Activated naive CD4-positive, alpha-beta T cell treated with anti-CD3 and anti-CD28 coated beads, Interleukin-2, amount 10 ng/mL, durations not matched to agents 7 days and 5 days (primary cell): ENCODE measurements around the gene LHX1.

ENCODE experiments used
- CTCF ChIA-PET: fragments of 350-600 bp; sonication (Branson Sonifier 250); formaldehyde crosslinking; loops from one replicate; lab custom pipeline; 2021; ENCODE audit warnings: antibody characterized with exemption; lab: Charles Lee
- DNase-seq: peaks from one replicate; pipeline ENCODE4 v3.0.0-alpha.2; 2020
- H3K27ac Mint-ChIP-seq: one replicate; pipeline ENCODE4 v1.8.0; 2021; ENCODE audit warnings: mild to moderate bottlenecking, moderate library complexity, mixed read lengths
- H3K27me3 Mint-ChIP-seq: one replicate; pipeline ENCODE4 v1.8.0; 2021; ENCODE audit warnings: mild to moderate bottlenecking, mixed read lengths
- H3K36me3 Mint-ChIP-seq: one replicate; pipeline ENCODE4 v1.8.0; 2021; ENCODE audit warnings: mixed read lengths
- H3K4me1 Mint-ChIP-seq: one replicate; pipeline ENCODE4 v1.8.0; 2021; ENCODE audit warnings: mixed read lengths
- H3K4me3 Mint-ChIP-seq: one replicate; pipeline ENCODE4 v1.8.0; 2021; ENCODE audit warnings: mild to moderate bottlenecking, moderate library complexity, mixed read lengths
- H3K9me3 Mint-ChIP-seq: one replicate; pipeline ENCODE4 v1.8.0; 2021; ENCODE audit warnings: mixed read lengths

LHX1 gene

GRCh38 chr17:36937001-36937958 is at the start of gene LHX1:
Gene LHX1 (plus strand): TSS chr17:36937475. CDS start chr17:36938198, 723 bp downstream.
- Mint-ChIP-seq H3K36me3 (peaks cover 2% of the 10 kb centered on the region), H3K4me3 (peak within 1 kb of the TSS; percentile 52), H3K9me3 (no peaks in the 10 kb centered on the region), H3K4me1 (peaks cover 62% of the 10 kb centered on the region), H3K27ac (peak within 1 kb of the TSS; percentile 83), H3K27me3 (peaks cover 100% of the 10 kb centered on the region)
- peak; percentile 25 for DNase-seq
- CTCF ChIA-PET = interaction anchor here (1.0 kb wide), 1 partner anchor 313 kb away, joined by 3 read pairs; no protein-coding TSS in a partner anchor

- Mint-ChIP-seq H3K9me3 (no peaks in the 10 kb centered on the region), H3K36me3 (no peaks in the 10 kb centered on the region), H3K4me1 (no peaks in the 10 kb centered on the region), H3K4me3 (no peak overlapping the region), H3K27ac (no peak overlapping the region), H3K27me3 (peaks cover 60% of the 10 kb centered on the region)
- DNase-seq = no peak
- CTCF ChIA-PET = interaction anchor here (0.5 kb wide), 1 partner anchor 797 kb away, joined by 3 read pairs; no protein-coding TSS in a partner anchor
These were observed 48.9 kb upstream of the LHX1 start for GRCh38 chr17:36888236-36888951.

- Mint-ChIP-seq H3K36me3 (no peaks in the 10 kb centered on the region), H3K27me3 (peaks cover 55% of the 10 kb centered on the region), H3K9me3 (no peaks in the 10 kb centered on the region), H3K27ac (no peak overlapping the region), H3K4me3 (no peak overlapping the region), H3K4me1 (no peaks in the 10 kb centered on the region)
- CTCF ChIA-PET = no interaction called here
- no peak for DNase-seq
These were observed 47.4 kb upstream of the LHX1 start for GRCh38 chr17:36889770-36890349.

GRCh38 chr17:36890398-36891168 is 46.7 kb upstream of the LHX1 start:
- CTCF ChIA-PET = no interaction called here
- DNase-seq = no peak
- peaks cover 53% of the 10 kb centered on the region for H3K27me3 Mint-ChIP-seq
- no peaks in the 10 kb centered on the region for H3K9me3 Mint-ChIP-seq
- H3K36me3 Mint-ChIP-seq = no peaks in the 10 kb centered on the region
- H3K27ac Mint-ChIP-seq = no peak overlapping the region
- H3K4me1 Mint-ChIP-seq = no peaks in the 10 kb centered on the region
- H3K4me3 Mint-ChIP-seq = no peak overlapping the region

GRCh38 chr17:36892112-36892838 is 45.0 kb upstream of the LHX1 start:
- CTCF ChIA-PET = no interaction called here
- Mint-ChIP-seq H3K27me3 (peaks cover 58% of the 10 kb centered on the region), H3K4me1 (no peaks in the 10 kb centered on the region), H3K27ac (no peak overlapping the region), H3K36me3 (no peaks in the 10 kb centered on the region), H3K4me3 (no peak overlapping the region), H3K9me3 (no peaks in the 10 kb centered on the region)
- no peak for DNase-seq

GRCh38 chr17:36894177-36894576 is 43.1 kb upstream of the LHX1 start:
- Mint-ChIP-seq H3K4me3 (no peak overlapping the region), H3K27ac (no peak overlapping the region), H3K4me1 (no peaks in the 10 kb centered on the region), H3K36me3 (no peaks in the 10 kb centered on the region), H3K9me3 (no peaks in the 10 kb centered on the region), H3K27me3 (peaks cover 47% of the 10 kb centered on the region)
- no peak for DNase-seq
- CTCF ChIA-PET = no interaction called here

- no peaks in the 10 kb centered on the region for H3K4me1 Mint-ChIP-seq
- CTCF ChIA-PET = no interaction called here
- peaks cover 44% of the 10 kb centered on the region for H3K27me3 Mint-ChIP-seq
- H3K4me3 Mint-ChIP-seq = no peak overlapping the region
- H3K9me3 Mint-ChIP-seq = no peaks in the 10 kb centered on the region
- H3K27ac Mint-ChIP-seq = no peak overlapping the region
- H3K36me3 Mint-ChIP-seq = no peaks in the 10 kb centered on the region
- no peak for DNase-seq
These were observed 42.4 kb upstream of the LHX1 start for GRCh38 chr17:36894925-36895324.

- no peaks in the 10 kb centered on the region for H3K36me3 Mint-ChIP-seq
- H3K9me3 Mint-ChIP-seq = no peaks in the 10 kb centered on the region
- CTCF ChIA-PET = no interaction called here
- no peak for DNase-seq
- H3K27me3 Mint-ChIP-seq = peaks cover 36% of the 10 kb centered on the region
- no peaks in the 10 kb centered on the region for H3K4me1 Mint-ChIP-seq
- H3K27ac Mint-ChIP-seq = no peak overlapping the region
- no peak overlapping the region for H3K4me3 Mint-ChIP-seq
These were observed 37.8 kb upstream of the LHX1 start for GRCh38 chr17:36899250-36900159.

GRCh38 chr17:36900160-36900512 is 37.1 kb upstream of the LHX1 start:
- DNase-seq = no peak
- CTCF ChIA-PET = no interaction called here
- Mint-ChIP-seq H3K4me3 (no peak overlapping the region), H3K27me3 (peaks cover 32% of the 10 kb centered on the region), H3K9me3 (no peaks in the 10 kb centered on the region), H3K36me3 (no peaks in the 10 kb centered on the region), H3K4me1 (no peaks in the 10 kb centered on the region), H3K27ac (no peak overlapping the region)

GRCh38 chr17:36901506-36901905 is 35.8 kb upstream of the LHX1 start:
- CTCF ChIA-PET = no interaction called here
- Mint-ChIP-seq H3K4me1 (no peaks in the 10 kb centered on the region), H3K4me3 (no peak overlapping the region), H3K9me3 (no peaks in the 10 kb centered on the region), H3K27me3 (peaks cover 36% of the 10 kb centered on the region), H3K36me3 (no peaks in the 10 kb centered on the region), H3K27ac (no peak overlapping the region)
- DNase-seq = no peak

- Mint-ChIP-seq H3K4me1 (no peaks in the 10 kb centered on the region), H3K27me3 (peaks cover 43% of the 10 kb centered on the region), H3K9me3 (no peaks in the 10 kb centered on the region), H3K4me3 (no peak overlapping the region), H3K36me3 (no peaks in the 10 kb centered on the region), H3K27ac (no peak overlapping the region)
- CTCF ChIA-PET = no interaction called here
- no peak for DNase-seq
These were observed 29.9 kb upstream of the LHX1 start for GRCh38 chr17:36907407-36907806.

- CTCF ChIA-PET = interaction anchor here (0.6 kb wide), 1 partner anchor 737 kb away, joined by 4 read pairs; no protein-coding TSS in a partner anchor
- no peak for DNase-seq
- Mint-ChIP-seq H3K9me3 (no peaks in the 10 kb centered on the region), H3K4me1 (no peaks in the 10 kb centered on the region), H3K27ac (no peak overlapping the region), H3K36me3 (no peaks in the 10 kb centered on the region), H3K4me3 (no peak overlapping the region), H3K27me3 (peaks cover 44% of the 10 kb centered on the region)
These were observed 26.8 kb upstream of the LHX1 start for GRCh38 chr17:36910513-36910912.
